Uterus (tissue), 4 donors: ENCODE data around the gene NYNRIN. TPM values are rescaled to one million over a fixed set of nuclear protein-coding genes. Genes with fewer than 3 reads are reported as not detected.

ENCODE experiments used
- DNase-seq, 2 donors: peaks; one replicate each; pipeline ENCODE4 v3.0.0-alpha.2; 2019 to 2020
- H3K27ac ChIP-seq, 2 donors: fragments of 200-600 bp; sonication (generic); 1 replicate in 1 of 2; 2 replicates in 1 of 2; pipeline ENCODE4 v1.5.1; 2016 to 2018
- H3K27me3 ChIP-seq, 2 donors: fragments of 200-600 bp; sonication (generic); one replicate each; pipeline ENCODE4 v1.5.1; 2018 to 2019; ENCODE audit warnings: control low read depth in 1 of 2
- H3K36me3 ChIP-seq, 2 donors: fragments of 200-600 bp; sonication (generic); one replicate each; pipeline ENCODE4 v1.5.1; 2019; ENCODE audit warnings: control low read depth in 1 of 2
- H3K4me1 ChIP-seq, 2 donors: fragments of 200-600 bp; sonication (generic); one replicate each; pipeline ENCODE4 v1.5.1; 2018 to 2019; ENCODE audit warnings: control low read depth in 1 of 2
- H3K4me3 ChIP-seq, 2 donors: fragments of 200-600 bp; sonication (generic); 1 replicate in 1 of 2; 2 replicates in 1 of 2; pipeline ENCODE4 v1.5.1; 2018 to 2019; ENCODE audit warnings: mild to moderate bottlenecking in 1 of 2
- H3K9me3 ChIP-seq, 2 donors: fragments of 200-600 bp; sonication (generic); one replicate each; pipeline ENCODE4 v1.5.1; 2019; ENCODE audit warnings: control low read depth in 1 of 2
- CTCF ChIP-seq, 4 experiments: fragments of 200-600 bp in 2 of 4; fragments of 450-650 bp in 2 of 4; sonication (generic) in 2 of 4; IDR thresholded peaks; one replicate each; pipeline ENCODE4 v1.5.1; 2016 to 2019; ENCODE audit warnings: antibody characterized with exemption in 4 of 4, mild to moderate bottlenecking in 2 of 4, moderate library complexity in 1 of 4
- POLR2A ChIP-seq, 2 donors: fragments of 450-650 bp; IDR thresholded peaks; one replicate each; pipeline ENCODE4 v1.6.1; 2016; ENCODE audit warnings: antibody characterized with exemption in 2 of 2, mild to moderate bottlenecking in 1 of 2, moderate library complexity in 1 of 2
- intact Hi-C: fragments of 100-400 bp; cut with DNase I; formaldehyde crosslinking; loops from one replicate; pipeline ENCODE4 v1.15.1; 2023; ENCODE audit warnings: low total_unique reads
- total RNA-seq, 4 donors: library from RNA; depleted of rRNA in 3 of 4; stranded (reverse); fragments of >200 nt in 3 of 4; gene quantifications; one replicate each; pipeline versions ENCODE4 v1.1.0 to v1.2.4, GENCODE V29; 2014 to 2023
- donor health status: DM: yes; HTN: yes; CAD: no.

The NYNRIN gene
- total RNA-seq, 4 donors from 2014 or later: 4.9 to 51.1 (median 27.3) TPM

DNA sequence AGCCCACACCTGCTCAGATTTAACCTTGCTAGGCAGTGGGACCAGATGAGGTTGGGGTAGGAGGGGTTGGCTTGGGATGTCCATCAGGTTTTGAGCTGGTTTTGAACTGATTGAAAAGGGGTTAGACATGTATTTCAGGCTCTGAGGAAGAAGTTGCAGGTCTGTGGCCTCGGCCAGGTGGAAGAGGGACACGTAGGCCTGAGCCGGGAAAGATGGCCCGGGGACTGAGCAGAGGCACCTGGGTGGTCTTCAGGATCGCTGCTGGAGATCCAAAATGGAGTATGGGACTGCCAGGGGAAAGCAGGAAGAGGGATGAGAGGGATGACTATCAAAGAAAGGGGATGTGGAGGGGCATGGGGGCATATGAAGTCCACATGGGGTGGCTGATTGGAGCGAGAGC lies 7.6 kb downstream of the NYNRIN start:
- Histone ChIP-seq H3K36me3 (no peaks in the 10 kb centered on the region), H3K4me1 (no peaks in the 10 kb centered on the region), H3K4me3 (no peak overlapping the region), H3K27ac (no peak overlapping the region), H3K27me3 (no peaks in the 10 kb centered on the region), H3K9me3 (no peaks in the 10 kb centered on the region)
- TF ChIP-seq POLR2A (IDR thresholded peaks at IDR 0.05) (no peak), CTCF (IDR thresholded peaks at IDR 0.05) (no peak)
- no peak for DNase-seq
- intact Hi-C loops: no loop called here

- H3K9me3 ChIP-seq: no peaks in the 10 kb centered on the region
- no peak overlapping the region for H3K4me3 ChIP-seq
- no peak for TF ChIP-seq CTCF (IDR thresholded peaks at IDR 0.05)
- no peak for TF ChIP-seq POLR2A (IDR thresholded peaks at IDR 0.05)
- H3K27me3 ChIP-seq: no peaks in the 10 kb centered on the region
- intact Hi-C loops: no loop called here
- no peak for DNase-seq
- no peak overlapping the region for H3K27ac ChIP-seq
- H3K4me1 ChIP-seq: no peaks in the 10 kb centered on the region
- H3K36me3 ChIP-seq: no peaks in the 10 kb centered on the region
Measured at GRCh38 chr14:24407608-24408325, 9.0 kb downstream of the NYNRIN start.

- Histone ChIP-seq H3K9me3 (no peaks in the 10 kb centered on the region), H3K4me3 (no peak overlapping the region), H3K27me3 (no peaks in the 10 kb centered on the region), H3K27ac (no peak overlapping the region), H3K4me1 (no peaks in the 10 kb centered on the region), H3K36me3 (no peaks in the 10 kb centered on the region)
- intact Hi-C loops: no loop called here
- TF ChIP-seq CTCF (IDR thresholded peaks at IDR 0.05) (no peak), POLR2A (IDR thresholded peaks at IDR 0.05) (no peak)
- no peak for DNase-seq
Measured at GRCh38 chr14:24408764-24409163, 10.0 kb downstream of the NYNRIN start.

DNA sequence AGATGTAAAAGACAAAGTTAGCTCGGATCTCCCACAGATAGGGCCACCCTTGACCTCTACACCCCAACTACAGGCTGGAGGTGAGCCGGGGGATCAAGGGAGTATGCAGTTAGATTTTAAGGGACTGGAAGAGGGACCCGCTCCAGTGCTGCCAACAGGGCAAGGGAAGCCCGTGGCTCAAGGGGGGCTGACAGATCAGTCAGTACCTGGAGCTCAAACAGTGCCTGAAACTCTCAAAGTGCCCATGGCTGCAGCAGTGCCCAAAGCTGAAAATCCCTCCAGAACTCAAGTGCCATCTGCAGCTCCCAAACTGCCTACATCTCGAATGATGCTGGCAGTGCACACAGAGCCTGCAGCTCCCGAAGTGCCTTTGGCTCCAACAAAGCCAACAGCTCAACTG lies 10.4 kb downstream of the NYNRIN start:
- H3K27me3 ChIP-seq: no peaks in the 10 kb centered on the region
- no peak for DNase-seq
- no peaks in the 10 kb centered on the region for H3K36me3 ChIP-seq
- no peak overlapping the region for H3K4me3 ChIP-seq
- H3K9me3 ChIP-seq: no peaks in the 10 kb centered on the region
- intact Hi-C loops: no loop called here
- TF ChIP-seq CTCF (IDR thresholded peaks at IDR 0.05) (no peak), POLR2A (IDR thresholded peaks at IDR 0.05) (no peak)
- no peaks in the 10 kb centered on the region for H3K4me1 ChIP-seq
- H3K27ac ChIP-seq: no peak overlapping the region

DNA sequence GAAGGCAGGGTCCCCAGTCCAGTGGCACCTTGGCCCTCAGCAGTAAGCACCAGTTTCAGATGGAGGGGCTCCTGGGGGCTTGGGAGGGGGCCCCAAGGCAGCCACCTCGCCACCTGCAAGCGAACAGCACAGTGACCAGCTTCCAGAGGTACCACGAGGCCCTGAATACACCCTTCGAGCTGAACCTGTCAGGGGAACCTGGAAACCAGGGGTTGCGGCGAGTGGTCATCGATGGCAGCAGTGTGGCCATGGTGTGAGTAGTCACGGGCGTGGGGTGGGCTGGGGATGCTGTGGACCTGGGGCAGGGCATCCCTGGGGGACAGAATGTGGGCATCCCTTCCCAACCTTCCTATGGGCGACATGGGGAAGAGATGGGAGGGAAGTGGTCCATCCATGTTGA lies 11.2 kb downstream of the NYNRIN start:
- H3K4me1 ChIP-seq: no peaks in the 10 kb centered on the region
- TF ChIP-seq CTCF (IDR thresholded peaks at IDR 0.05) (no peak), POLR2A (IDR thresholded peaks at IDR 0.05) (no peak)
- intact Hi-C loops: no loop called here
- H3K9me3 ChIP-seq: no peaks in the 10 kb centered on the region
- H3K36me3 ChIP-seq: no peaks in the 10 kb centered on the region
- no peaks in the 10 kb centered on the region for H3K27me3 ChIP-seq
- no peak overlapping the region for H3K4me3 ChIP-seq
- DNase-seq: no peak
- H3K27ac ChIP-seq: no peak overlapping the region
